ENCODE measurements around the gene CCR7. TPM values are rescaled to one million over a fixed set of nuclear protein-coding genes. Genes with fewer than 3 reads are reported as not detected.
A peak's percentile ranks its signal among the peaks of the same experiment; 100 is the strongest.

The CCR7 gene
- total and polyA plus RNA-seq, 2 of the 13 experiments (the other 11 are each of a cell fraction or from before 2014, with no cell fraction given), result 0.04 to 0.53 TPM

DNA sequence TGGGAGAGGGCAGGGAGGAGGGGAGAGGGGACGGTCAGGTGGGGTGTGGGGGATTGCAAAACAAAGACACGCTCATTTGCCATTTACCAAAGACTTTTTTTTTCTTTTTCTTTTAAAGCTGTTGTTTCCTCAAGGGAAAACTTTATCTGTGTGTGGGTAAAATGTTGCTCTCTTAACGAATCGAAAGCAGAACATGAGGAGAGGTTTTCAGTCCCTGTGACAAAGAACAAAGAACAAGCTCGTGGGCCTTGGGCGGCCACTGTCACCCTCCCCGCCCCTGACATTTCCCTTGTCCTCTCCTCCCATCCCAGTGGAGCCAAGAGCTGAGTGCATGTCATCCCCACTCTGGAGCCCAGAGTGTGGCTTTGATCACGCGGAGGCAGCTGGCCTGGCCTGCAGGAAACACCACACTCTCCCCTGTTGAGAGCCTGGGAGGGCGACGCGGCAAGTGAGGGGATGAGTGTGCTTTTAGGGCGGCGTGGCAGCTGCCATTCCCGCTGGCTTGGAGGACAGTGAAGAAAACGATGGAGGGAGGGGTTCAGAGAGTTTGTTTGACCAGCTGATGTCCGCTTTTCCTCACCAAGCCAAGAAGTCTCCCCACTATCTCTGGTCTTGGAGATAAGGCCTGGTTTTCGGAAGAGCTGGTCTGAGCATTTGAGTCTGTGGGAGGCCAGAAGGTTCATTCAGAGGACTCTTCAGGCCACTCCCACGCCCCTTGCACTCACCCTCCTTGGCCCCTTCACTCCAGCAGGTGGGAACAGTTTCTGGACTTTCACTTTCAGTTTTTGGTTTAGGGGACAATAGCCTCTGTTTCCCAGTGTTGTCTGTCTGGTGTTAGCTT lies 11.4 kb downstream of the CCR7 start (continued):
- TF ChIP-seq, protein P1, sequence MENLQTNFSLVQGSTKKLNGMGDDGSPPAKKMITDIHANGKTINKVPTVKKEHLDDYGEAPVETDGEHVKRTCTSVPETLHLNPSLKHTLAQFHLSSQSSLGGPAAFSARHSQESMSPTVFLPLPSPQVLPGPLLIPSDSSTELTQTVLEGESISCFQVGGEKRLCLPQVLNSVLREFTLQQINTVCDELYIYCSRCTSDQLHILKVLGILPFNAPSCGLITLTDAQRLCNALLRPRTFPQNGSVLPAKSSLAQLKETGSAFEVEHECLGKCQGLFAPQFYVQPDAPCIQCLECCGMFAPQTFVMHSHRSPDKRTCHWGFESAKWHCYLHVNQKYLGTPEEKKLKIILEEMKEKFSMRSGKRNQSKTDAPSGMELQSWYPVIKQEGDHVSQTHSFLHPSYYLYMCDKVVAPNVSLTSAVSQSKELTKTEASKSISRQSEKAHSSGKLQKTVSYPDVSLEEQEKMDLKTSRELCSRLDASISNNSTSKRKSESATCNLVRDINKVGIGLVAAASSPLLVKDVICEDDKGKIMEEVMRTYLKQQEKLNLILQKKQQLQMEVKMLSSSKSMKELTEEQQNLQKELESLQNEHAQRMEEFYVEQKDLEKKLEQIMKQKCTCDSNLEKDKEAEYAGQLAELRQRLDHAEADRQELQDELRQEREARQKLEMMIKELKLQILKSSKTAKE (CRISPR knock-in tag; IDR thresholded peaks at IDR 0.05; ENCODE audit: borderline replicate concordance), result no peak
- TF ChIP-seq IKZF4 (CRISPR knock-in tag; IDR thresholded peaks at IDR 0.05; ENCODE audit: borderline replicate concordance, low read depth, not compliant biosample characterization) (no peak), FOXO1 (CRISPR knock-in tag; IDR thresholded peaks at IDR 0.05) (peak; percentile 38; the same call in 1 of the 2 replicates), ZNF737 (CRISPR knock-in tag; IDR thresholded peaks at IDR 0.05; ENCODE audit: borderline replicate concordance) (no peak), SOX6 (IDR thresholded peaks at IDR 0.05) (no peak), SOX6 (CRISPR knock-in tag; IDR thresholded peaks at IDR 0.05) (peak; percentile 60), NCOR1 (IDR thresholded peaks at IDR 0.05; ENCODE audit: borderline replicate concordance, low read length) (no peak), ELF1 (CRISPR knock-in tag; IDR thresholded peaks at IDR 0.05) (peak; percentile 18; the same call in 1 of the 2 replicates), ZNF768 (CRISPR knock-in tag; IDR thresholded peaks at IDR 0.05) (peak; percentile 73; the same call in 1 of the 2 replicates), ZZZ3 (CRISPR knock-in tag; IDR thresholded peaks at IDR 0.05; ENCODE audit: borderline replicate concordance) (no peak), POLR2AphosphoS2 (IDR thresholded peaks at IDR 0.05; ENCODE audit: low read depth, low read length) (no peak), ZNF34 (CRISPR knock-in tag; IDR thresholded peaks at IDR 0.05; ENCODE audit: borderline replicate concordance) (no peak), REXO4 (CRISPR knock-in tag; IDR thresholded peaks at IDR 0.05; ENCODE audit: borderline replicate concordance) (peak; percentile 40; the same call in 1 of the 2 replicates), HDAC6 (IDR thresholded peaks at IDR 0.05; ENCODE audit: low read depth, low read length) (no peak), KLF13 (CRISPR knock-in tag; IDR thresholded peaks at IDR 0.05) (no peak), ZFP36L2 (CRISPR knock-in tag; IDR thresholded peaks at IDR 0.05) (no peak), ZNF761 (CRISPR knock-in tag; conservative IDR thresholded peaks at IDR 0.05) (no peak), ZBTB3 (CRISPR knock-in tag; IDR thresholded peaks at IDR 0.05; ENCODE audit: borderline replicate concordance, low read depth) (no peak), ATF7 (IDR thresholded peaks at IDR 0.05) (no peak), ATF7 (CRISPR knock-in tag; IDR thresholded peaks at IDR 0.05) (peak; percentile 69; the same call in 1 of the 2 replicates), JDP2 (CRISPR knock-in tag; IDR thresholded peaks at IDR 0.05; ENCODE audit: borderline replicate concordance) (no peak), SCMH1 (CRISPR knock-in tag; IDR thresholded peaks at IDR 0.05; ENCODE audit: borderline replicate concordance) (no peak)
- TF ChIP-seq, protein P2, sequence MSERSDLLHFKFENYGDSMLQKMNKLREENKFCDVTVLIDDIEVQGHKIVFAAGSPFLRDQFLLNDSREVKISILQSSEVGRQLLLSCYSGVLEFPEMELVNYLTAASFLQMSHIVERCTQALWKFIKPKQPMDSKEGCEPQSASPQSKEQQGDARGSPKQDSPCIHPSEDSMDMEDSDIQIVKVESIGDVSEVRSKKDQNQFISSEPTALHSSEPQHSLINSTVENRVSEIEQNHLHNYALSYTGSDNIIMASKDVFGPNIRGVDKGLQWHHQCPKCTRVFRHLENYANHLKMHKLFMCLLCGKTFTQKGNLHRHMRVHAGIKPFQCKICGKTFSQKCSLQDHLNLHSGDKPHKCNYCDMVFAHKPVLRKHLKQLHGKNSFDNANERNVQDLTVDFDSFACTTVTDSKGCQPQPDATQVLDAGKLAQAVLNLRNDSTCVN (CRISPR knock-in tag; IDR thresholded peaks at IDR 0.05; ENCODE audit: borderline replicate concordance), result no peak; the same call in 1 of the 2 replicates
- TF ChIP-seq, protein P3, sequence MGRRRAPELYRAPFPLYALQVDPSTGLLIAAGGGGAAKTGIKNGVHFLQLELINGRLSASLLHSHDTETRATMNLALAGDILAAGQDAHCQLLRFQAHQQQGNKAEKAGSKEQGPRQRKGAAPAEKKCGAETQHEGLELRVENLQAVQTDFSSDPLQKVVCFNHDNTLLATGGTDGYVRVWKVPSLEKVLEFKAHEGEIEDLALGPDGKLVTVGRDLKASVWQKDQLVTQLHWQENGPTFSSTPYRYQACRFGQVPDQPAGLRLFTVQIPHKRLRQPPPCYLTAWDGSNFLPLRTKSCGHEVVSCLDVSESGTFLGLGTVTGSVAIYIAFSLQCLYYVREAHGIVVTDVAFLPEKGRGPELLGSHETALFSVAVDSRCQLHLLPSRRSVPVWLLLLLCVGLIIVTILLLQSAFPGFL (CRISPR knock-in tag; IDR thresholded peaks at IDR 0.05), result no peak
- TF ChIP-seq, protein P4, sequence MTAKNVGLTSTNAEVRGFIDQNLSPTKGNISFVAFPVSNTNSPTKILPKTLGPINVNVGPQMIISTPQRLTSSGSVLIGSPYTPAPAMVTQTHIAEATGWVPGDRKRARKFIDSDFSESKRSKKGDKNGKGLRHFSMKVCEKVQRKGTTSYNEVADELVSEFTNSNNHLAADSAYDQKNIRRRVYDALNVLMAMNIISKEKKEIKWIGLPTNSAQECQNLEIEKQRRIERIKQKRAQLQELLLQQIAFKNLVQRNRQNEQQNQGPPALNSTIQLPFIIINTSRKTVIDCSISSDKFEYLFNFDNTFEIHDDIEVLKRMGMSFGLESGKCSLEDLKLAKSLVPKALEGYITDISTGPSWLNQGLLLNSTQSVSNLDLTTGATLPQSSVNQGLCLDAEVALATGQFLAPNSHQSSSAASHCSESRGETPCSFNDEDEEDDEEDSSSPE (CRISPR knock-in tag; IDR thresholded peaks at IDR 0.05), result no peak
